HCEC 1CT (cell line): ENCODE data around the gene HAUS5.
A peak's percentile ranks its signal among the peaks of the same experiment; 100 is the strongest.

Experiments
- DNase-seq: peaks from one replicate; pipeline ENCODE4 v3.0.0-alpha.2; 2017

Gene HAUS5

GRCh38 chr19:35673121-35673804, 60.7 kb downstream of the HAUS5 start:
- peak; percentile 38 for DNase-seq
